ENCODE measurements around the gene N4BP2L2. TPM values are rescaled to one million over a fixed set of nuclear protein-coding genes. Genes with fewer than 3 reads are reported as not detected.

Gene N4BP2L2
- total RNA-seq, 1 donor from 2014 or later = 153 TPM

GRCh38 chr13:32409001-32409313, 129.6 kb downstream of the N4BP2L2 start:
- no peak for DNase-seq (ENCODE audit: low spot score)
- Histone ChIP-seq H3K27ac (no peak overlapping the region), H3K4me1 (peaks cover 11% of the 10 kb centered on the region), H3K27me3 (peaks cover 38% of the 10 kb centered on the region), H3K36me3 (no peaks in the 10 kb centered on the region), H4K20me1 (ENCODE audit: low read depth) (no peaks in the 10 kb centered on the region), H3K79me2 (ENCODE audit: low read depth) (no peaks in the 10 kb centered on the region), H3K4me2 (no peak overlapping the region), H3F3A (ENCODE audit: low read depth) (peaks cover 11% of the 10 kb centered on the region), H3K9me3 (ENCODE audit: low read depth) (no peaks in the 10 kb centered on the region), H2AFZ (replicated peaks) (no peak overlapping the region), H3K4me3 (no peak overlapping the region), H3K9ac (no peak overlapping the region)
- TF ChIP-seq EZH2 (IDR thresholded peaks at IDR 0.05) (no peak), EZH2phosphoT487 (IDR thresholded peaks at IDR 0.05) (no peak)
- TF ChIP-seq, protein P1, sequence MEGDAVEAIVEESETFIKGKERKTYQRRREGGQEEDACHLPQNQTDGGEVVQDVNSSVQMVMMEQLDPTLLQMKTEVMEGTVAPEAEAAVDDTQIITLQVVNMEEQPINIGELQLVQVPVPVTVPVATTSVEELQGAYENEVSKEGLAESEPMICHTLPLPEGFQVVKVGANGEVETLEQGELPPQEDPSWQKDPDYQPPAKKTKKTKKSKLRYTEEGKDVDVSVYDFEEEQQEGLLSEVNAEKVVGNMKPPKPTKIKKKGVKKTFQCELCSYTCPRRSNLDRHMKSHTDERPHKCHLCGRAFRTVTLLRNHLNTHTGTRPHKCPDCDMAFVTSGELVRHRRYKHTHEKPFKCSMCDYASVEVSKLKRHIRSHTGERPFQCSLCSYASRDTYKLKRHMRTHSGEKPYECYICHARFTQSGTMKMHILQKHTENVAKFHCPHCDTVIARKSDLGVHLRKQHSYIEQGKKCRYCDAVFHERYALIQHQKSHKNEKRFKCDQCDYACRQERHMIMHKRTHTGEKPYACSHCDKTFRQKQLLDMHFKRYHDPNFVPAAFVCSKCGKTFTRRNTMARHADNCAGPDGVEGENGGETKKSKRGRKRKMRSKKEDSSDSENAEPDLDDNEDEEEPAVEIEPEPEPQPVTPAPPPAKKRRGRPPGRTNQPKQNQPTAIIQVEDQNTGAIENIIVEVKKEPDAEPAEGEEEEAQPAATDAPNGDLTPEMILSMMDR (IDR thresholded peaks at IDR 0.05) = no peak
- Mint-ChIP-seq H3K9me3 (no peaks in the 10 kb centered on the region), H3K27me3 (ENCODE audit: insufficient read depth, low read depth) (no peaks in the 10 kb centered on the region), H3K4me1 (peaks cover 30% of the 10 kb centered on the region), H3K36me3 (peaks cover 2% of the 10 kb centered on the region), H3K27ac (no peak overlapping the region), H3K4me3 (no peak overlapping the region)

DNA sequence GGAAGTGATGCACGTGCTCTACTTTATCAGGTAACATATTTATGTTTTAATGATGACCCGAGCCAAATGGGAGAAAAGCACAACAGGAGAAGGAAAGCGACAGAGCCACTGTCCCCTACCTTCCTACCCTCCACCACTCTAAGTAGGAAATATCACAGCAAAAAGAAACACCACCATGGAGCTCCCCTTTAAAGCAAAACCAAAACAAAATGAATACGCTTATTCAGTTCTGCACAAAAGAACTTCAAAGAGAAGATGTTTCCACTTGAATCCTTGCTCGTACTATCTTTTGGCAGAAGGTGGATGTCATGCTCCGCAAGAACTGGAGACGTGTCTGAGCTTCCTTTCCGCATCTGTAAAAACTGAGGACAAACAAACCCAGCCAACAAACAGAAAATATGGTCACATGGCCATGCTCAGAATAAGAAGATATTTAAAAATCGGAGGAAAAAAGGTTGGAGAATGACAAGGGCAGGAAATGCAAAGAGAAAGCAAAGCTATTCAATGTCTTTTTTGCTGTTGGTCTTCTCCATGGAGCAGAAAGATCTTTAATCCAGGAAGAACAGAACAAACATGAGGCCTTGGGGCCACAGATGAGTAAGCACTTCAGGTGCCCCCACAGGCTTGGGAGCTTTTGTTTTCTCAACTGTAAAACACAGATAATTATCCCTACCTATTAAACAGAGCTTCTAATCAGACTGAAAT, 130.1 kb downstream of the N4BP2L2 start:
- H3K9ac ChIP-seq = no peak overlapping the region
- peaks cover 2% of the 10 kb centered on the region for H3K36me3 Mint-ChIP-seq
- H3K9me3 Mint-ChIP-seq = no peaks in the 10 kb centered on the region
- H4K20me1 ChIP-seq (ENCODE audit: low read depth) = no peaks in the 10 kb centered on the region
- H3K27ac ChIP-seq = no peak overlapping the region
- no peak overlapping the region for H3K27ac Mint-ChIP-seq
- H2AFZ ChIP-seq (replicated peaks) = no peak overlapping the region
- H3F3A ChIP-seq (ENCODE audit: low read depth) = peaks cover 11% of the 10 kb centered on the region
- H3K4me3 ChIP-seq = no peak overlapping the region
- H3K4me1 ChIP-seq = peaks cover 11% of the 10 kb centered on the region
- no peak for TF ChIP-seq EZH2 (IDR thresholded peaks at IDR 0.05)
- no peak for TF ChIP-seq EZH2phosphoT487 (IDR thresholded peaks at IDR 0.05)
- TF ChIP-seq, protein P1 (IDR thresholded peaks at IDR 0.05) = no peak
- H3K4me2 ChIP-seq = no peak overlapping the region
- peaks cover 38% of the 10 kb centered on the region for H3K27me3 ChIP-seq
- H3K79me2 ChIP-seq (ENCODE audit: low read depth) = no peaks in the 10 kb centered on the region
- H3K4me3 Mint-ChIP-seq = no peak overlapping the region
- no peaks in the 10 kb centered on the region for H3K9me3 ChIP-seq (ENCODE audit: low read depth)
- no peaks in the 10 kb centered on the region for H3K27me3 Mint-ChIP-seq (ENCODE audit: insufficient read depth, low read depth)
- no peak for DNase-seq (ENCODE audit: low spot score)
- H3K4me1 Mint-ChIP-seq = peaks cover 30% of the 10 kb centered on the region
- no peaks in the 10 kb centered on the region for H3K36me3 ChIP-seq

GRCh38 chr13:32407854-32408253, 130.7 kb downstream of the N4BP2L2 start:
- H2AFZ ChIP-seq (replicated peaks) = no peak overlapping the region
- Mint-ChIP-seq H3K9me3 (no peaks in the 10 kb centered on the region), H3K36me3 (peaks cover 2% of the 10 kb centered on the region), H3K4me1 (peaks cover 32% of the 10 kb centered on the region), H3K27ac (no peak overlapping the region), H3K4me3 (no peak overlapping the region), H3K27me3 (ENCODE audit: insufficient read depth, low read depth) (no peaks in the 10 kb centered on the region)
- H3K27ac ChIP-seq = no peak overlapping the region
- H3K79me2 ChIP-seq (ENCODE audit: low read depth) = no peaks in the 10 kb centered on the region
- H3K27me3 ChIP-seq = peaks cover 38% of the 10 kb centered on the region
- H3K4me1 ChIP-seq = peaks cover 11% of the 10 kb centered on the region
- no peaks in the 10 kb centered on the region for H3K9me3 ChIP-seq (ENCODE audit: low read depth)
- no peak overlapping the region for H3K9ac ChIP-seq
- no peaks in the 10 kb centered on the region for H4K20me1 ChIP-seq (ENCODE audit: low read depth)
- H3K4me3 ChIP-seq = no peak overlapping the region
- no peak overlapping the region for H3K4me2 ChIP-seq
- TF ChIP-seq EZH2 (IDR thresholded peaks at IDR 0.05) (no peak), EZH2phosphoT487 (IDR thresholded peaks at IDR 0.05) (no peak)
- TF ChIP-seq, protein P1 (IDR thresholded peaks at IDR 0.05) = no peak
- peaks cover 11% of the 10 kb centered on the region for H3F3A ChIP-seq (ENCODE audit: low read depth)
- H3K36me3 ChIP-seq = no peaks in the 10 kb centered on the region
- DNase-seq (ENCODE audit: low spot score) = no peak

All from neural progenitor cell (in vitro differentiated cells).